Adrenal gland (tissue), 5 donors: ENCODE results near the gene MATR3.

Experiments used
- POLR2A ChIP-seq, 2 donors: fragments of 450-650 bp; IDR thresholded peaks; one replicate each; pipeline ENCODE4 v1.6.1; 2017; ENCODE audit warnings: antibody characterized with exemption in 2 of 2, mild to moderate bottlenecking in 2 of 2, moderate library complexity in 1 of 2
- TF ChIP-seq, protein P1 (sequence below), 6 experiments: fragments of 450-650 bp in 4 of 6; fragments of 200-600 bp in 2 of 6; sonication (generic) in 1 of 6; IDR thresholded peaks; 1 replicate in 5 of 6; 2 replicates in 1 of 6; pipeline versions ENCODE4 v1.5.1 to v1.8.0; 2016 to 2021; ENCODE audit warnings: antibody characterized with exemption in 6 of 6, mild to moderate bottlenecking in 2 of 6, moderate library complexity in 1 of 6
- donor health status: DM: no; HTN: no; CAD: no.

DNA sequence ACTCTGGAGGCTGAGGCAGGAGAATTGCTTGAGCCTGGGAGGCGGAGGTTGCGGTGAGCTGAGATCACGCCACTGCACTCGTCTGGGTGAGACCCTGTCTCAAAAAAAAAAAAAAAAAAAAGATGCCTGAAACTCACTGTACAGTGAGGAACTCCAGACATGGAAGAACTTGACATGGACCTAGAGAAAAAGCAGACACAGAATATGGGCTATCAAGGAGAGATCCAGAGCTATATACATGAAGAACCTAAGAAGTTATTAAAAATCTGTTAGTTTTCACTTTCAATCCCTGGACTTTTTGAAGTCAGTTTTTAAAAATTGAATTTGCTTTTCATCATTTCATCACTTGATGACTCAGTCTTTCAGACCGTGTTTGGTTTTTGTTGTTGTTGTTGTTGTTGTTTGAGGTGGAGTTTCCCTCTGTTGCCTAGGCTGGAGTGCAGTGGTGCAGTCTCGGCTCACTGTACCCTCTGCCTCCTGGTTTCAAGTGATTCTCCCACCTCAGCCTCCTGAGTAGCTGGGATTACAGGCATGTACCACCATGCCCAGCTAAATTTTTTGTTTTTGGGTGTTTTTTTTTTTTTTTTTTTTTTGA, 68.4 kb downstream of the MATR3 start:
- TF ChIP-seq, protein P1, sequence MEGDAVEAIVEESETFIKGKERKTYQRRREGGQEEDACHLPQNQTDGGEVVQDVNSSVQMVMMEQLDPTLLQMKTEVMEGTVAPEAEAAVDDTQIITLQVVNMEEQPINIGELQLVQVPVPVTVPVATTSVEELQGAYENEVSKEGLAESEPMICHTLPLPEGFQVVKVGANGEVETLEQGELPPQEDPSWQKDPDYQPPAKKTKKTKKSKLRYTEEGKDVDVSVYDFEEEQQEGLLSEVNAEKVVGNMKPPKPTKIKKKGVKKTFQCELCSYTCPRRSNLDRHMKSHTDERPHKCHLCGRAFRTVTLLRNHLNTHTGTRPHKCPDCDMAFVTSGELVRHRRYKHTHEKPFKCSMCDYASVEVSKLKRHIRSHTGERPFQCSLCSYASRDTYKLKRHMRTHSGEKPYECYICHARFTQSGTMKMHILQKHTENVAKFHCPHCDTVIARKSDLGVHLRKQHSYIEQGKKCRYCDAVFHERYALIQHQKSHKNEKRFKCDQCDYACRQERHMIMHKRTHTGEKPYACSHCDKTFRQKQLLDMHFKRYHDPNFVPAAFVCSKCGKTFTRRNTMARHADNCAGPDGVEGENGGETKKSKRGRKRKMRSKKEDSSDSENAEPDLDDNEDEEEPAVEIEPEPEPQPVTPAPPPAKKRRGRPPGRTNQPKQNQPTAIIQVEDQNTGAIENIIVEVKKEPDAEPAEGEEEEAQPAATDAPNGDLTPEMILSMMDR (IDR thresholded peaks at IDR 0.05): no peak
- no peak for TF ChIP-seq POLR2A (IDR thresholded peaks at IDR 0.05)
